GM21528 (cell line): Measurements from ENCODE around the gene CIDEB.

Source experiments
- ATAC-seq: cut with Tn5 transposase; IDR thresholded peaks from one replicate; pipeline ENCODE4 v1.9.1; 2021; ENCODE audit warnings: mild to moderate bottlenecking, moderate library complexity; ENCODE audit not compliant: unreplicated experiment, low FRiP score

Gene CIDEB

GRCh38 chr14:24293525-24293924 lies 14.3 kb downstream of the CIDEB start:
- ATAC-seq, result no peak

DNA sequence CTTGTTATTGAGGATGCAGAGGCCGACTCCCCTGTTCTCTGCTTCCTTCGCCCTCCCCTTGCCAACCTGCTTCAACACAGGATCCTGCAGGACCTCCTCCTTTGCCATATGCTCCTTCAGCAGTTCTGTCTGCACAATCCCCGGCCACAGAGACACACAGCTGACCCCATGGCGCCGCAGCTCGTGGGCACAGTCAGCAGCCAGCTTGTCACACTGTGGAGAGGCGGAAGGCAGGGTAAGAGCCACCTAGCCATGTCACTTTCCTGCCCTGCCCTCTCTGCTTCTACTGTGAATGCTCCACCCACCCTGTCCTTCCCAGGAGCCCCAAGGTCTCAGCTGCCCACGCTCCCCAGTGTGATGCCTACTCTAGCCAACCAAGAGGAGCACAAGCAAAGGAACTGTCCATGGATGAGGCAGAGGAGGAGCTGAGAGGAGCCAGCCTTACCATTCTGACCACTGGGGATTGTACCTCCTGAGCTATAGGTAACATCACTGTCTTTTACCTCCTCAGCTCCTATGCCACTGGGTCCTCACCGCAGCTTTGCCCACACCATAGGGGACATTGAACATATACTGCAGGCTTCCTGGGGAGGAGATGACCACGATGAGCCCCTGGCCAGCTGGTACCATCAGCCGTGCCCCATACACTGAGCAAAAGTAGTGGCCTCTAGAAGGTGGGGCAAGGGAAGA lies 15.5 kb downstream of the CIDEB start:
- ATAC-seq, result no peak

DNA sequence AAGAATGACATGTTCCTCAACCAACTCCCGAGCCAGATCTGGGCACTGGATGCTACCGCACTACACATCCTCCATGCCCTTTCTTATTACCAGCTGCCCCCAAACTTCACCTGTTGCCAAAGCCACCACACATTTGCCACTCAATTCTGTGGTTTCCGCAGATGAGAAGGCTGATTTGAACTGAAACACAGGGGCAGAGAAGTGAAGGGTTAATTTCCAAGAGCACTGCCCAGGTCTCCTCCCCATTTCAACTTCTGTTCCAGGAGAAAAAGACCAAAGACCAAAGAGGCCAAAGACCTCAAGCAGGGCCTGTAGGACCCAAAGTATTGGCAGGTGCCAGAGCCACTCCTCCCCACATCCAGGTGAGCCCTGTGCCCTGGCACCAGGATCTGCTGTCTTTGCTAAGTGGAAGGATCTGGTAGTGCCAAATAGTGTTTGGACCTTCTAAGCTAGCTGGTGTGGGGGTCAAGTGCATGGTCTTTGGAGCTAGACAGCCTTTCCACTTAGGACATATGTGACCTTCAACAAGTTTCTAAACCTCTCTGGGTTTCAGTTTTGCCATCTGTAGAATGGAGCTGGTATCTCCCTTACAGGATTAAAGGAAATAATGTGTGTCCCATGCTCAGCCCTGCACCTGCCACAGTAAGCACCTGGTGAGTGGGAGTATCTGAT lies 16.2 kb downstream of the CIDEB start:
- no peak for ATAC-seq

DNA sequence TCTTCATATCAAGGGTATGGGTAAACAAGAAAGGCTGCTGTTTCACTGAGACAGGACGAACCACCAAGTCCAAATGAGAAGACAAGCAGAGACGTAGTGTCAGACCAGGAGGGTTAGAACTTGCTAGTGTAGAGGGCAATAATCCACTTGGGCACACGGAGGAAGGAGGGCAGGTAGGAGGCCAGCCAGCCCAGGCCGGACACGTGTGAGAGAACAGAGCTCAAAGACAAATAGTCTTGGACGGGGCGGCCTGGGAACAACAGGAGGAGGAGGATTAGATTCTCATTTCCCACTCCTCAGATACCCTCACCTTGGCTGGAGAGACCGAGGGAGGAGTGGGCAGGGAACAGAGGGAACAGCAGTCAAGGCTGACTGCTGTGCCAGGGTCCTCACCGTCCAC lies 17.0 kb downstream of the CIDEB start:
- ATAC-seq, result no peak

- ATAC-seq, result no peak
These were observed 18.0 kb downstream of the CIDEB start for GRCh38 chr14:24289649-24290280.

DNA sequence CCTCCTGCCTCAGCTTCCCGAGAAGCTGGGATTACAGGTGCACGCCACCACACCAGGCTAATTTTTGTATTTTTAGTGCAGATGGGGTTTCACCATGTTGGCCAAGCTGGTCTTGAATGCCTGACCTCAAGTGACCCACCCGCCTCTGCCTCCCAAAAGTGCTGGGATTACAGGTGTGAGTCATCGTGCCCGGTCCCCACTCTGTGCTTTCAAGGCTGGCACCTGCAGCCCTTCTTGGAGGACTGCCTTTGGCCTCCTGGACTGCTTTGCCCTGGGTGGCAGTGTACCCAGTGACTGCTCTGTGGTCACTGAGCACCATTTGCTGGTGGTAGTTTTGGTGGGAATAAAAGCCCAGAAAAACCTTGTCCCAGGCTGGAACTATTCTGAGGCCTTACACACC lies 20.8 kb downstream of the CIDEB start:
- ATAC-seq, result no peak

DNA sequence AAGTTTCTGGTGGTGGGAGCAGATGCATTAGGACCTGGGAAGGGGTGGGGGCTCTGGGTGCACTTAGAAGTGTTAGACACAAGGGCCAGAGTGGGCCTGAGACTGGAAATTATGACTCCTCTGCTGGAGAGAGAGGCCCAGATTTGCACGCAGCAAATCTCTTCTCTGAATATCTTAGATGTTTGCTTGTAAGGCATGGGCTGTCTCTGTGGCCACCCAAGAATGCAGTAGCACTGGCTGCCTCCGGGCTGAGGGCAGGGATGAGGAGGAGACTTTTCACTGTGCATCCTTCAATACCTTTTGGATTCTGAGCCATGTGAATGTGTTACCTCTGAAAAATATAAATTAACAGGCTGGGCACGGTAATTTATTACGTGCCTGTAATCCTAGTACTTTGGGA lies 22.4 kb downstream of the CIDEB start:
- no peak for ATAC-seq

- ATAC-seq, result no peak
These were observed 23.2 kb downstream of the CIDEB start for GRCh38 chr14:24284501-24285035.

- no peak for ATAC-seq
These were observed 23.8 kb downstream of the CIDEB start for GRCh38 chr14:24283796-24284460.

DNA sequence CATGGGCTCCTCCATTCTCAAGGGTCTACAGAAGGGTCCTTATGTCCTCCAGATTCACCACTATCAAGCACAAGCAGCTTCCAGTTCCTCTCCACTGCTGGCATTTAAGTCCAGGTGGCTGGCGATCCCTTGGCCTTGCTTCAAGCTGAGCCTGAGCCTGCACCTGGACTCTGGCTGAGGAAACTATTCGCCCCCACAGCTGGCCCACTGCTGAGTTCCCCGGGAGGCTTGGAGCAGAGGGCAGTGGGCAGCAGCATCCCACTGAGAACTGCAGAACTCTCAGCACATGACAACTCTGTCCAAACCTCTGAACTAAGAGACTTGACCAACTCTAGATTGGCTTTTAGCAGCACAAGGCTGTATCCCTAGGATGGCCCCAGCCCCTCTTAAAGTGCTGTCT lies 25.0 kb downstream of the CIDEB start:
- ATAC-seq, result no peak

- no peak for ATAC-seq
These were observed 26.1 kb downstream of the CIDEB start for GRCh38 chr14:24281636-24282035.

- ATAC-seq, result no peak
These were observed 26.8 kb downstream of the CIDEB start for GRCh38 chr14:24280797-24281460.

GRCh38 chr14:24279301-24280186 lies 28.2 kb downstream of the CIDEB start:
- ATAC-seq, result peak; percentile 49

- no peak for ATAC-seq
These were observed 29.4 kb downstream of the CIDEB start for GRCh38 chr14:24278424-24278823.

DNA sequence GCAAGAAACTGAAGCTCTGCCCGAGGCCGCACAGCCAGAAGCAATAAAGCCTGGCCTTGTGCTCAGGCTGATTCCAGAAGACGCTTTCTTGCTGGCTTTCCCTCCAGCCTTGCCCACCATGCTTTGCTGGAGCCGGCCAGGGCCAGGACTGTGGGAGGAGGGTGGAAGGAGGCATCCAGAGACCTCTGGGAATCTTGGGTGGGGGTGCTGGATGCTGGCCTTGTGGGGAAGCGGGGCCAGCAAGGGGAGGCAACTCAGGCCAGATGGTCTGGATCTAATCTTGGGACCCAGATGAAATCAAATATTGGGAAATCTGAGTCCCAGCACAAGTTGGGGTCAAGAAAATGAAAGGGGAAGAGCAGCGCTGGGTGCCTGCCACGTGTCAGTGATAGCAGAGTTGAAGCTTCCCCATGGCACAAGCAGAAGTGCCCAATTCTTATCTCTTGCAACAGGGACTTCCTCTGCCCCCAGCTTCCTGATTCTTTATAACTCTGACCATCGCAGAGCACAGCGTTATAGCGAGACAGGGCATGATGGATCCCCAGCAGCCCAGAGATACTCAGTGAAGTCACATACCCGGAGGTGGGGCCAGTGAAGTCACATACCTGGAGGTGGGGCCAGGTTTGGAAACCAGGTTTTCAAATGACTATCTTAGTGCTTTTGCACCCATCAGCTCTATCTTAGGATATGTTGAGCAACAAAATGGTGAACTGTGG lies 30.0 kb downstream of the CIDEB start:
- ATAC-seq, result no peak

- no peak for ATAC-seq
These were observed 30.7 kb downstream of the CIDEB start for GRCh38 chr14:24277071-24277470.

DNA sequence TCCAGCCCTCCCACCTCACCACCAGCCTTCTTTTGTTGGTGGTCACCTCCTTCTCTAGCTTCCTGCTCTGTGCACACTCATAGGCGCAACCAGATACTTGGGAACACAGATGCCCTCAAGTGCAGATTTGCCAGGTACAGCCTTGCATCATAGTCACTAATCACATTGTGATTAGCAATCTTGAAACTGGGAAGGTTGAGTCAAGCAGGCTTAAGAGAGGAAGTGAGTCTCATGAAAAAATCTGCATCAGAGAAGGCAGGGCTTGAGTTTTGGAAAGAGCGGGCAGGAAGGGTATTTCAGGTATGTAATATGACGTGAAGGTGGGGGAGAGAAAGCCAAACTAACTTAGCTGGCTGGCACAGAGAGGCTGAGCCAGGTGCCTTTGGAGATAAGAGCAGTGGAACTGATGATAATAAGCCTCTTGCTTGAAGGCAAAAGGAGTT lies 33.7 kb downstream of the CIDEB start:
- ATAC-seq, result peak; percentile 40

- no peak for ATAC-seq
These were observed 34.3 kb downstream of the CIDEB start for GRCh38 chr14:24273422-24273998.

DNA sequence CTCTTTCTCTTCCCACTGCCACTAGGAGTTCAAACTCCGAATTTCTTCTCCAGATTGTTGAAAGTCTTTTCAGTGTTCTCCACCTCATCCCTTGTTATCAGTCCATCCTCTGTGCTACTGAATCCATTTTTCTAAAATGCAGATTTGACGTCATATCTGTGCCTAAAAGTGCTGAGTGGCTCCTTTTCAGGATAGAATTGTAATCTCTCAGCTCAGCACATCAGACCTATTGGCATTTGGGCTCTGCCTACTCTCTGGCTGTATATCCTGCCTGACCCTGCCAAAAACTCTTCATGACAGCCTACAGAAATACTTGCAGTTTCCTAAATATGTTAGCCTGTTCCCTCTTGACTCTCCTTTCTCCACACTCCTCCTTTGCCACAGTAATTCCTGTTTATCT lies 35.3 kb downstream of the CIDEB start:
- no peak for ATAC-seq
